OCI-LY1 (cell line): ENCODE measurements around the gene HAGH.

Source experiments
- CTCF ChIP-seq: fragments of 200-600 bp; sonication (generic), shearing (Covaris generic); IDR thresholded peaks from 2 replicates; pipeline ENCODE4 v1.5.1; 2017; ENCODE audit warnings: mild to moderate bottlenecking, antibody characterized with exemption, low read length, moderate library complexity, mixed read lengths
- EZH2 ChIP-seq: fragments of 200-600 bp; sonication (generic), shearing (Covaris generic); IDR thresholded peaks from 2 replicates; pipeline ENCODE4 v1.8.0; 2017; ENCODE audit warnings: borderline replicate concordance, mixed run types, mild to moderate bottlenecking, antibody characterized with exemption, low read length, moderate library complexity, mixed read lengths

GRCh38 chr16:1825381-1825863, 1.2 kb downstream of the HAGH start:
- TF ChIP-seq CTCF (no peak), EZH2 (no peak)
